ENCODE data around the gene ASPG.

ASPG gene

DNA sequence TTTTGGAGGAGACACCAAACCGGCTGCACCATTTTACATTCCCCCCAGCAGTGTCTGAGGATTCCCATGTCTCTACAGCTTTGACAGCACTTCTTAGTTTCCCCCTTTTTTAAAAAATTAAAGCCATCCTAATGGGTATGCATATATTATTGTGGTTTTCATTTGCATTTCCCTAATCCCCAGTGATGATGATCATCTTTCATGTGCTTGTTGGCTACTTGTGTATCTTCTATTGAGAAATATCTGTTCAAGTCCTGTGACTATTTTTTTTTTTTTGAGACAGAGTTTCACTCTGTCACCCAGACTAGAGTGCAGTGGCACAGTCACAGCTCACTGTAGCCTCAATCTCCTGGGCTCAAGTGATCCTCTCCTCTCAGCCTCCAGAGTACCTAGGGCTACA lies 23.2 kb upstream of the ASPG start (continued):
- TF ChIP-seq, protein P1, sequence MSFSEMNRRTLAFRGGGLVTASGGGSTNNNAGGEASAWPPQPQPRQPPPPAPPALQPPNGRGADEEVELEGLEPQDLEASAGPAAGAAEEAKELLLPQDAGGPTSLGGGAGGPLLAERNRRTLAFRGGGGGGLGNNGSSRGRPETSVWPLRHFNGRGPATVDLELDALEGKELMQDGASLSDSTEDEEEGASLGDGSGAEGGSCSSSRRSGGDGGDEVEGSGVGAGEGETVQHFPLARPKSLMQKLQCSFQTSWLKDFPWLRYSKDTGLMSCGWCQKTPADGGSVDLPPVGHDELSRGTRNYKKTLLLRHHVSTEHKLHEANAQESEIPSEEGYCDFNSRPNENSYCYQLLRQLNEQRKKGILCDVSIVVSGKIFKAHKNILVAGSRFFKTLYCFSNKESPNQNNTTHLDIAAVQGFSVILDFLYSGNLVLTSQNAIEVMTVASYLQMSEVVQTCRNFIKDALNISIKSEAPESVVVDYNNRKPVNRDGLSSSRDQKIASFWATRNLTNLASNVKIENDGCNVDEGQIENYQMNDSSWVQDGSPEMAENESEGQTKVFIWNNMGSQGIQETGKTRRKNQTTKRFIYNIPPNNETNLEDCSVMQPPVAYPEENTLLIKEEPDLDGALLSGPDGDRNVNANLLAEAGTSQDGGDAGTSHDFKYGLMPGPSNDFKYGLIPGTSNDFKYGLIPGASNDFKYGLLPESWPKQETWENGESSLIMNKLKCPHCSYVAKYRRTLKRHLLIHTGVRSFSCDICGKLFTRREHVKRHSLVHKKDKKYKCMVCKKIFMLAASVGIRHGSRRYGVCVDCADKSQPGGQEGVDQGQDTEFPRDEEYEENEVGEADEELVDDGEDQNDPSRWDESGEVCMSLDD (tag by site-specific recombination; IDR thresholded peaks at IDR 0.05), result no peak
- TF ChIP-seq, protein P2, sequence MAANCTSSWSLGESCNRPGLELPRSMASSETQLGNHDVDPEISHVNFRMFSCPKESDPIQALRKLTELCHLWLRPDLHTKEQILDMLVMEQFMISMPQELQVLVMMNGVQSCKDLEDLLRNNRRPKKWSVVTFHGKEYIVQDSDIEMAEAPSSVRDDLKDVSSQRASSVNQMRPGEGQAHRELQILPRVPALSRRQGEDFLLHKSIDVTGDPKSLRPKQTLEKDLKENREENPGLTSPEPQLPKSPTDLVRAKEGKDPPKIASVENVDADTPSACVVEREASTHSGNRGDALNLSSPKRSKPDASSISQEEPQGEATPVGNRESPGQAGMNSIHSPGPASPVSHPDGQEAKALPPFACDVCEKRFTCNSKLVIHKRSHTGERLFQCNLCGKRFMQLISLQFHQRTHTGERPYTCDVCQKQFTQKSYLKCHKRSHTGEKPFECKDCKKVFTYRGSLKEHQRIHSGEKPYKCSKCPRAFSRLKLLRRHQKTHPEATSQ (tag by site-specific recombination; IDR thresholded peaks at IDR 0.05), result no peak
- TF ChIP-seq ZNF549 (tag by site-specific recombination; IDR thresholded peaks at IDR 0.05), result no peak
- no peak for TF ChIP-seq ZNF416 (tag by site-specific recombination; IDR thresholded peaks at IDR 0.05)

- Histone ChIP-seq H3K9me3 (ENCODE audit: control insufficient read depth, insufficient read depth, low read depth, low read length) (no peaks in the 10 kb centered on the region), H3K4me3 (ENCODE audit: low read depth, low read length) (no peak overlapping the region), H3K4me1 (ENCODE audit: control insufficient read depth, insufficient read depth, low read length) (no peaks in the 10 kb centered on the region), H3K36me3 (ENCODE audit: control insufficient read depth in 2 of 2, insufficient read depth in 1 of 2, low read length in 2 of 2) (no peaks in the 10 kb centered on the region), H3K27ac (ENCODE audit: extremely low read depth, low read depth, low read length) (no peak overlapping the region)
- CTCF ChIA-PET, result interaction anchor here (0.6 to 2.0 kb wide), 3 partner anchors 14 to 231 kb away, joined by 3 to 8 read pairs (median 4); no protein-coding TSS in a partner anchor
- POLR2A ChIA-PET, result no interaction called here
- TF ChIP-seq GLI2 (tag by site-specific recombination; IDR thresholded peaks at IDR 0.05; ENCODE audit: borderline replicate concordance, low read depth) (no peak), KLF1 (tag by site-specific recombination; IDR thresholded peaks at IDR 0.05) (peak; percentile 99)
Observed at GRCh38 chr14:104064003-104064402, 21.5 kb upstream of the ASPG start.

DNA sequence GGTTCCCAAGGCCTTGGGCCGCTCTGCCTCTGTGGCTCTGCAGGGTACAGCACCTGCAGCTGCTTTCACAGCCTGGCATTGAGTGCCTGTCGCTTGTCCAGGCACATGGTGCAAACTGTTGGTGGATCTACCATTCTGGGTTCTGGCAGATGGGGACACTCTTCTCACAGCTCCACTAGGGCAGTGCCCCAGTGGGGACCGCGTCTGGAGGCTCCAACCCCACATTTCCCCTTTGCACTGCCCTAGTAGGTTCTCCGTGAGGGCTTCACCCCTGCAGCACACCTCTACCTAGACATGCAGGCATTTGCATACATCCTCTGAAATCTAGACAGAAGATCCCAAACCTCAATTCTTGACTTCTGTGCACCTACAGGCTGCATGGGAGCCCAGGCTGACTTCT lies 19.2 kb upstream of the ASPG start:
- POLR2A ChIA-PET, result no interaction called here
- H3K36me3 ChIP-seq (ENCODE audit: control insufficient read depth in 2 of 2, insufficient read depth in 1 of 2, low read length in 2 of 2), result no peaks in the 10 kb centered on the region
- no peaks in the 10 kb centered on the region for H3K9me3 ChIP-seq (ENCODE audit: control insufficient read depth, insufficient read depth, low read depth, low read length)
- no peaks in the 10 kb centered on the region for H3K4me1 ChIP-seq (ENCODE audit: control insufficient read depth, insufficient read depth, low read length)
- no peak for TF ChIP-seq ZSCAN30 (tag by site-specific recombination; IDR thresholded peaks at IDR 0.05)
- no peak for TF ChIP-seq ATF2 (tag by site-specific recombination; IDR thresholded peaks at IDR 0.05; ENCODE audit: low read depth)
- TF ChIP-seq PRDM1 (tag by site-specific recombination; IDR thresholded peaks at IDR 0.05), result no peak
- TF ChIP-seq ZNF830 (tag by site-specific recombination; IDR thresholded peaks at IDR 0.05; ENCODE audit: low read depth), result no peak
- no peak for TF ChIP-seq SCRT2 (tag by site-specific recombination; IDR thresholded peaks at IDR 0.05)
- TF ChIP-seq, protein P3, sequence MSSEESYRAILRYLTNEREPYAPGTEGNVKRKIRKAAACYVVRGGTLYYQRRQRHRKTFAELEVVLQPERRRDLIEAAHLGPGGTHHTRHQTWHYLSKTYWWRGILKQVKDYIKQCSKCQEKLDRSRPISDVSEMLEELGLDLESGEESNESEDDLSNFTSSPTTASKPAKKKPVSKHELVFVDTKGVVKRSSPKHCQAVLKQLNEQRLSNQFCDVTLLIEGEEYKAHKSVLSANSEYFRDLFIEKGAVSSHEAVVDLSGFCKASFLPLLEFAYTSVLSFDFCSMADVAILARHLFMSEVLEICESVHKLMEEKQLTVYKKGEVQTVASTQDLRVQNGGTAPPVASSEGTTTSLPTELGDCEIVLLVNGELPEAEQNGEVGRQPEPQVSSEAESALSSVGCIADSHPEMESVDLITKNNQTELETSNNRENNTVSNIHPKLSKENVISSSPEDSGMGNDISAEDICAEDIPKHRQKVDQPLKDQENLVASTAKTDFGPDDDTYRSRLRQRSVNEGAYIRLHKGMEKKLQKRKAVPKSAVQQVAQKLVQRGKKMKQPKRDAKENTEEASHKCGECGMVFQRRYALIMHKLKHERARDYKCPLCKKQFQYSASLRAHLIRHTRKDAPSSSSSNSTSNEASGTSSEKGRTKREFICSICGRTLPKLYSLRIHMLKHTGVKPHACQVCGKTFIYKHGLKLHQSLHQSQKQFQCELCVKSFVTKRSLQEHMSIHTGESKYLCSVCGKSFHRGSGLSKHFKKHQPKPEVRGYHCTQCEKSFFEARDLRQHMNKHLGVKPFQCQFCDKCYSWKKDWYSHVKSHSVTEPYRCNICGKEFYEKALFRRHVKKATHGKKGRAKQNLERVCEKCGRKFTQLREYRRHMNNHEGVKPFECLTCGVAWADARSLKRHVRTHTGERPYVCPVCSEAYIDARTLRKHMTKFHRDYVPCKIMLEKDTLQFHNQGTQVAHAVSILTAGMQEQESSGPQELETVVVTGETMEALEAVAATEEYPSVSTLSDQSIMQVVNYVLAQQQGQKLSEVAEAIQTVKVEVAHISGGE (tag by site-specific recombination; conservative IDR thresholded peaks at IDR 0.05; ENCODE audit: low read depth), result no peak
- TF ChIP-seq FEZF1 (tag by site-specific recombination; IDR thresholded peaks at IDR 0.05), result no peak
- TF ChIP-seq GLI2 (tag by site-specific recombination; IDR thresholded peaks at IDR 0.05; ENCODE audit: borderline replicate concordance, low read depth), result no peak
- TF ChIP-seq ZNF76 (tag by site-specific recombination; IDR thresholded peaks at IDR 0.05; ENCODE audit: borderline replicate concordance, low read depth), result no peak
- no peak for TF ChIP-seq ZNF777 (tag by site-specific recombination; IDR thresholded peaks at IDR 0.05; ENCODE audit: borderline replicate concordance)
- TF ChIP-seq ZNF580 (tag by site-specific recombination; IDR thresholded peaks at IDR 0.05), result no peak
- TF ChIP-seq ZNF280D (tag by site-specific recombination; IDR thresholded peaks at IDR 0.05), result no peak
- TF ChIP-seq ZNF664 (tag by site-specific recombination; IDR thresholded peaks at IDR 0.05), result no peak
- H3K4me3 ChIP-seq (ENCODE audit: low read depth, low read length), result no peak overlapping the region
- CTCF ChIA-PET, result no interaction called here
- no peak overlapping the region for H3K27ac ChIP-seq (ENCODE audit: extremely low read depth, low read depth, low read length)

Data from HEK293 (cell line).